H1 (cell line): ENCODE measurements around the gene SCARB1. TPM values are rescaled to one million over a fixed set of nuclear protein-coding genes. Genes with fewer than 3 reads are reported as not detected.

Experiments used
- CTCF ChIA-PET: fragments of 300-600 bp; sonication (Branson Sonifier 250); formaldehyde crosslinking; loops from one replicate; lab custom pipeline; 2021; ENCODE audit not compliant: partially characterized antibody; lab: Charles Lee
- POLR2A ChIA-PET: fragments of 300-600 bp; sonication (Branson Sonifier 250); formaldehyde crosslinking; loops from one replicate; lab custom pipeline; 2021; ENCODE audit warnings: inconsistent platforms; ENCODE audit not compliant: partially characterized antibody; lab: Charles Lee
- DNase-seq, 2 experiments: peaks; one replicate each; pipeline versions ENCODE4 v3.0.0 to v3.0.0-alpha.2; 2010 to 2022; ENCODE audit warnings: low spot score in 2 of 2, low read depth in 1 of 2, mixed read lengths in 1 of 2
- FAIRE-seq: peaks from 2 replicates; lab custom pipeline; 2011; peaks lifted over from hg19 to GRCh38; lab: Jason Lieb, UNC
- H2AFZ ChIP-seq: 2 replicates; pipeline ENCODE4 v1.8.1; 2012; ENCODE audit warnings: low read length, inconsistent platforms
- H2AK5ac ChIP-seq: 2 replicates; pipeline ENCODE4 v1.6.1; 2013; ENCODE audit warnings: low read depth, low read length
- H2BK120ac ChIP-seq: replicated peaks from 2 replicates; pipeline ENCODE3; 2013; ENCODE audit warnings: low read depth, low read length, inconsistent platforms
- H2BK12ac ChIP-seq: 2 replicates; pipeline ENCODE4 v1.6.1; 2013; ENCODE audit warnings: low read depth, low read length
- H2BK15ac ChIP-seq: 2 replicates; pipeline ENCODE4 v1.6.1; 2013; ENCODE audit warnings: low read length
- H2BK20ac ChIP-seq: 2 replicates; pipeline ENCODE4 v1.6.1; 2013; ENCODE audit warnings: low read length
- H2BK5ac ChIP-seq: 2 replicates; pipeline ENCODE4 v1.6.1; 2013; ENCODE audit warnings: low read depth, low read length
- H3K14ac ChIP-seq: 2 replicates; pipeline ENCODE4 v1.6.1; 2013; ENCODE audit warnings: inconsistent platforms; ENCODE audit not compliant: insufficient read length
- H3K18ac ChIP-seq: 2 replicates; pipeline ENCODE4 v1.6.1; 2013; ENCODE audit warnings: low read length; ENCODE audit errors: extremely low read depth
- H3K23ac ChIP-seq: 2 replicates; pipeline ENCODE4 v1.6.1; 2013; ENCODE audit warnings: inconsistent platforms; ENCODE audit not compliant: insufficient read length
- H3K23me2 ChIP-seq: 2 replicates; pipeline ENCODE4 v1.6.1; 2013; ENCODE audit warnings: low read depth, low read length
- H3K27ac ChIP-seq: 2 replicates; pipeline ENCODE4 v1.6.1; 2011; ENCODE audit warnings: low read depth, low read length, inconsistent platforms
- H3K27me3 ChIP-seq, 4 experiments: replicated peaks in 1 of 4; 1 replicate in 1 of 4; 2 replicates in 3 of 4; pipeline versions ENCODE4 v1.6.1 to v1.8.1; 2011 to 2013; ENCODE audit warnings: low read length in 3 of 4, mild to moderate bottlenecking in 3 of 4, inconsistent platforms in 2 of 4, mixed read lengths in 2 of 4, moderate library complexity in 1 of 4; ENCODE audit not compliant: control insufficient read depth in 3 of 4, insufficient read depth in 3 of 4; ENCODE audit errors: extremely low read depth in 1 of 4
- H3K36me3 ChIP-seq, 4 experiments: 2 replicates each; pipeline versions ENCODE4 v1.6.1 to v1.8.1; 2011 to 2013; ENCODE audit warnings: mild to moderate bottlenecking in 4 of 4, low read length in 3 of 4, moderate library complexity in 2 of 4, control low read depth in 1 of 4, inconsistent platforms in 1 of 4; ENCODE audit not compliant: insufficient read depth in 4 of 4, control insufficient read depth in 2 of 4
- H3K4ac ChIP-seq: replicated peaks from 2 replicates; pipeline ENCODE3; 2013; ENCODE audit warnings: low read length, low read depth, mixed read lengths, inconsistent platforms; ENCODE audit not compliant: insufficient read length
- H3K4me1 ChIP-seq, 4 experiments: replicated peaks in 1 of 4; 1 replicate in 1 of 4; 2 replicates in 3 of 4; pipeline versions ENCODE4 v1.6.1 to v1.8.1; 2011 to 2013; ENCODE audit warnings: low read length in 3 of 4, inconsistent platforms in 2 of 4, mixed read lengths in 1 of 4; ENCODE audit not compliant: insufficient read depth in 4 of 4, control insufficient read depth in 3 of 4
- H3K4me2 ChIP-seq, 2 experiments: 2 replicates each; pipeline versions ENCODE4 v1.6.1 to v1.8.1; 2011 to 2013; ENCODE audit warnings: low read depth in 2 of 2, low read length in 2 of 2, control low read depth in 1 of 2, inconsistent platforms in 1 of 2, mild to moderate bottlenecking in 1 of 2; ENCODE audit not compliant: insufficient read depth in 1 of 2
- H3K4me3 ChIP-seq, 4 experiments: fragments of 200-600, 300-600 bp in 1 of 4; sonication (generic), shearing (Covaris generic), sonication (Bioruptor Twin) in 1 of 4; 2 replicates each; pipeline versions ENCODE4 v1.5.1 to v1.8.1; 2011 to 2016; ENCODE audit warnings: low read length in 4 of 4, low read depth in 3 of 4, control low read depth in 2 of 4, inconsistent platforms in 2 of 4, mild to moderate bottlenecking in 2 of 4, mixed read lengths in 1 of 4, moderate library complexity in 1 of 4; ENCODE audit not compliant: insufficient read depth in 2 of 4; ENCODE audit errors: extremely low read depth in 1 of 4
- H3K56ac ChIP-seq: replicated peaks from 2 replicates; pipeline ENCODE3; 2013; ENCODE audit warnings: low read depth, mild to moderate bottlenecking, mixed read lengths, low read length, inconsistent platforms; ENCODE audit not compliant: insufficient read length
- H3K79me1 ChIP-seq: 2 replicates; pipeline ENCODE4 v1.6.1; 2013; ENCODE audit warnings: low read depth, low read length, control low read depth
- H3K79me2 ChIP-seq, 2 experiments: 2 replicates each; pipeline versions ENCODE4 v1.6.1 to v1.8.1; 2012 to 2013; ENCODE audit warnings: low read length in 2 of 2, mild to moderate bottlenecking in 2 of 2, inconsistent platforms in 1 of 2; ENCODE audit not compliant: insufficient read depth in 2 of 2, control insufficient read depth in 1 of 2
- H3K9ac ChIP-seq, 4 experiments: replicated peaks in 1 of 4; 1 replicate in 1 of 4; 2 replicates in 3 of 4; pipeline versions ENCODE4 v1.6.1 to v1.8.1; 2011 to 2013; ENCODE audit warnings: low read depth in 3 of 4, low read length in 3 of 4, control low read depth in 2 of 4, mild to moderate bottlenecking in 2 of 4, moderate library complexity in 2 of 4, inconsistent platforms in 1 of 4; ENCODE audit errors: extremely low read depth in 1 of 4
- H3K9me3 ChIP-seq, 2 experiments: 2 replicates each; pipeline versions ENCODE4 v1.6.1 to v1.8.1; 2012 to 2013; ENCODE audit warnings: mild to moderate bottlenecking in 2 of 2, moderate library complexity in 2 of 2, control low read depth in 1 of 2, inconsistent platforms in 1 of 2, low read depth in 1 of 2, low read length in 1 of 2, mixed read lengths in 1 of 2; ENCODE audit not compliant: insufficient read depth in 2 of 2
- H4K20me1 ChIP-seq, 2 experiments: replicated peaks in 1 of 2; 2 replicates each; pipeline versions ENCODE3 to v1.8.1; 2011 to 2013; ENCODE audit warnings: inconsistent platforms in 2 of 2, low read length in 2 of 2, mild to moderate bottlenecking in 1 of 2; ENCODE audit not compliant: insufficient read depth in 2 of 2, control insufficient read depth in 1 of 2
- H4K5ac ChIP-seq: 2 replicates; pipeline ENCODE4 v1.6.1; 2013; ENCODE audit warnings: low read length, low read depth, mixed read lengths, inconsistent platforms; ENCODE audit not compliant: insufficient read length
- H4K8ac ChIP-seq: 2 replicates; pipeline ENCODE4 v1.8.0; 2013; ENCODE audit warnings: mild to moderate bottlenecking, moderate library complexity, low read length, inconsistent platforms; ENCODE audit not compliant: insufficient read depth; ENCODE audit errors: extremely low read depth
- H4K91ac ChIP-seq: replicated peaks from 2 replicates; pipeline ENCODE3; 2013; ENCODE audit warnings: low read length, mixed read lengths, inconsistent platforms; ENCODE audit not compliant: insufficient read length
- CEBPB ChIP-seq: IDR thresholded peaks from 2 replicates; pipeline ENCODE4 v1.6.1; 2012; ENCODE audit warnings: low read depth, low read length
- CHD1 ChIP-seq: IDR thresholded peaks from 2 replicates; pipeline ENCODE4 v1.6.1; 2012; ENCODE audit warnings: low read depth, low read length, improper control_type of control experiment
- CTCF ChIP-seq, 3 experiments: IDR thresholded peaks; 1 replicate in 2 of 3; 2 replicates in 1 of 3; pipeline versions ENCODE4 v1.5.1 to v1.6.1; 2011; ENCODE audit warnings: low read length in 3 of 3, mild to moderate bottlenecking in 3 of 3, inconsistent platforms in 2 of 3, low read depth in 1 of 3, moderate library complexity in 1 of 3; ENCODE audit not compliant: insufficient read depth in 1 of 3; ENCODE audit errors: control extremely low read depth in 1 of 3
- GTF2F1 ChIP-seq: IDR thresholded peaks from 2 replicates; pipeline ENCODE4 v1.6.1; 2012; ENCODE audit warnings: low read depth, low read length, improper control_type of control experiment, borderline replicate concordance
- HDAC2 ChIP-seq, 2 experiments: fragments of 300-600 bp in 1 of 2; sonication (generic) in 1 of 2; IDR thresholded peaks; 2 replicates each; pipeline ENCODE4 v1.6.1; 2011 to 2012; ENCODE audit warnings: low read depth in 2 of 2, low read length in 2 of 2, mild to moderate bottlenecking in 2 of 2, moderate library complexity in 2 of 2, borderline replicate concordance in 1 of 2, inconsistent platforms in 1 of 2
- HDAC6 ChIP-seq: IDR thresholded peaks from one replicate; pipeline ENCODE4 v1.7.1; 2012; ENCODE audit warnings: low read depth, mild to moderate bottlenecking, inconsistent platforms, low read length, moderate library complexity
- MAFK ChIP-seq: IDR thresholded peaks from 2 replicates; pipeline ENCODE4 v1.6.1; 2012; ENCODE audit warnings: low read depth, mild to moderate bottlenecking, improper control_type of control experiment, low read length
- SAP30 ChIP-seq: fragments of 300-600 bp; sonication (generic); IDR thresholded peaks from 2 replicates; pipeline ENCODE4 v1.7.1; 2012; ENCODE audit warnings: low read length, moderate library complexity, mild to moderate bottlenecking, inconsistent platforms; ENCODE audit not compliant: insufficient read depth, insufficient replicate concordance
- SIX5 ChIP-seq: IDR thresholded peaks from 2 replicates; pipeline ENCODE4 v1.6.1; 2011; ENCODE audit warnings: mild to moderate bottlenecking, low read depth, low read length
- SP4 ChIP-seq: IDR thresholded peaks from 2 replicates; pipeline ENCODE4 v1.6.1; 2012; ENCODE audit warnings: low read length, inconsistent platforms
- SUZ12 ChIP-seq: fragments of 200-600 bp; sonication (generic); IDR thresholded peaks from 2 replicates; pipeline ENCODE4 v1.6.1; 2012; ENCODE audit warnings: mild to moderate bottlenecking, inconsistent platforms, low read length, moderate library complexity, mixed read lengths
- YY1 ChIP-seq: IDR thresholded peaks from 2 replicates; pipeline ENCODE4 v1.6.1; 2011; ENCODE audit warnings: low read depth, mild to moderate bottlenecking, low read length
- WGBS, 2 experiments: shearing (Covaris generic) in 1 of 2; methylation state at CpG; one replicate each; pipeline versions ENCODE4 v1.1.6 to v1.1.7; 2013 to 2015; ENCODE audit warnings: low lambda C conversion rate in 2 of 2, mixed read lengths in 2 of 2, inconsistent platforms in 1 of 2, low coverage in 1 of 2, missing lambda C conversion rate in 1 of 2; ENCODE audit not compliant: insufficient replicate concordance in 2 of 2, insufficient coverage in 1 of 2, insufficient read length in 1 of 2; ENCODE audit errors: extremely low coverage in 1 of 2, missing lambda C conversion rate in 1 of 2; 5-methylcytosine and 5-hydroxymethylcytosine counted together
- polyA plus RNA-seq, 7 experiments: library from polyadenylated mRNA; depleted of rRNA in 3 of 7; stranded (reverse) in 5 of 7; unstranded in 2 of 7; fragments of >200 nt in 5 of 7; fragments of 200-250 nt in 2 of 7; gene quantifications; 1 replicate in 5 of 7; 2 replicates in 1 of 7; 4 replicates in 1 of 7; pipeline versions ENCODE4 v1.2.1 to v1.2.3, GENCODE V29; 2011 to 2013; ENCODE audit warnings: missing spikeins in 2 of 7, mixed read lengths in 2 of 7
- total RNA-seq: library from RNA; stranded (reverse); fragmentation: NEBNext Ultra II Directional; extraction: Animal tissue kit (Norgen Biotek cat#: 25700); gene quantifications from 2 replicates; pipeline ENCODE4 v1.2.1, GENCODE V29; 2021

Gene SCARB1
- total and polyA plus RNA-seq, 2 of the 8 experiments (the other 6 are each of a cell fraction or from before 2014, with no cell fraction given), result 45.3 to 57.1 TPM

- Histone ChIP-seq H3K23ac (no peak overlapping the region), H3K56ac (no peak overlapping the region), H3K36me3 (peaks cover 0 to 5% (median 2%) of the 10 kb centered on the region in 4 experiments; a peak in 3 of 8 replicates), H2AK5ac (no peak overlapping the region), H2BK5ac (no peak overlapping the region), H3K4ac (no peak overlapping the region), H4K8ac (no peak overlapping the region), H3K27me3 (no peaks in the 10 kb centered on the region), H3K18ac (no peak overlapping the region), H3K79me1 (peaks cover 4% of the 10 kb centered on the region; the same call in 1 of the 2 replicates), H3K9me3 (no peaks in the 10 kb centered on the region), H4K20me1 (peaks cover 4 to 10% of the 10 kb centered on the region in 2 experiments), H3K4me1 (no peaks in the 10 kb centered on the region; a peak in 1 of 7 replicates), H4K91ac (no peak overlapping the region), H2BK20ac (no peak overlapping the region), H2BK15ac (no peak overlapping the region), H3K27ac (no peak overlapping the region), H2BK12ac (no peak overlapping the region), H2AFZ (no peak overlapping the region), H2BK120ac (no peak overlapping the region), H3K4me2 (no peak overlapping the region), H3K9ac (no peak overlapping the region), H4K5ac (no peak overlapping the region), H3K14ac (no peak overlapping the region), H3K4me3 (no peak overlapping the region), H3K23me2 (no peaks in the 10 kb centered on the region), H3K79me2 (no peaks in the 10 kb centered on the region)
- FAIRE-seq, result no peak
- WGBS, 2 experiments, result 91% methylated on average over 2 of the region's 2 CpGs; no CpG with 5 or more reads in 1 of the 2 experiments
- ChIA-PET CTCF (no interaction called here), POLR2A (no interaction called here)
- no peak for DNase-seq
- TF ChIP-seq SP4 (no peak), CEBPB (no peak), CTCF (IDR thresholded peaks at IDR 0.05; ENCODE audit: control extremely low read depth in 1 of 3, insufficient read depth in 1 of 3, low read depth in 1 of 3, low read length in 3 of 3) (no peak), GTF2F1 (no peak), HDAC2 (IDR thresholded peaks at IDR 0.05; ENCODE audit: borderline replicate concordance in 1 of 2, low read depth in 2 of 2, low read length in 2 of 2) (no peak), SUZ12 (no peak), HDAC6 (no peak), SIX5 (no peak), MAFK (no peak), CHD1 (no peak), YY1 (no peak), SAP30 (no peak)
Observed at GRCh38 chr12:124812979-124813378, 50.7 kb downstream of the SCARB1 start.
